ENCODE results near the gene NAALAD2. TPM values are rescaled to one million over a fixed set of nuclear protein-coding genes. Genes with fewer than 3 reads are reported as not detected.

NAALAD2 gene
- total RNA-seq, result 1.0 and 2.4 TPM in 2 replicates

GRCh38 chr11:90134478-90135003 lies at the start of gene NAALAD2:
Gene NAALAD2 (plus strand): TSS chr11:90134663. CDS start chr11:90134759, 96 bp downstream.

GRCh38 chr11:90085650-90086049 lies 48.8 kb upstream of the NAALAD2 start, which contains the start of gene UBTFL1:
Gene UBTFL1 (plus strand): TSS chr11:90085950. CDS start chr11:90085950, 0 bp downstream.

GRCh38 chr11:90222459-90223247 lies 88.2 kb downstream of the NAALAD2 start, which contains the start of gene CHORDC1:
Gene CHORDC1 (minus strand): TSS chr11:90223049. CDS start chr11:90222954, 95 bp downstream.

Other genes starting within 250 kb of the NAALAD2 start
- gene TRIM49D1, start 212.4 kb upstream of the NAALAD2 start, total RNA-seq, result not detected in 2 replicates
- gene TRIM49D2, start 210.6 kb upstream of the NAALAD2 start, total RNA-seq, result not detected in 2 replicates
- gene TRIM64, start 168.6 kb upstream of the NAALAD2 start, total RNA-seq, result not detected in 2 replicates
- gene TRIM49C, start 103.6 kb upstream of the NAALAD2 start, total RNA-seq, result not detected in 2 replicates
- gene UBTFL1, start 48.7 kb upstream of the NAALAD2 start, total RNA-seq, result not detected in 2 replicates
- gene CHORDC1, start 88.4 kb downstream of the NAALAD2 start, total RNA-seq, result 39.8 and 49.5 TPM in 2 replicates

Data from smooth muscle cell of the umbilical artery (primary cell).